HG02970 (cell line): ENCODE data around the gene FHOD3.

Experiments
- ATAC-seq: cut with Tn5 transposase; IDR thresholded peaks from one replicate; pipeline ENCODE4 v1.9.1; 2021; ENCODE audit warnings: mild to moderate bottlenecking, moderate library complexity, moderate number of reproducible peaks; ENCODE audit not compliant: unreplicated experiment, low FRiP score

Gene FHOD3

DNA sequence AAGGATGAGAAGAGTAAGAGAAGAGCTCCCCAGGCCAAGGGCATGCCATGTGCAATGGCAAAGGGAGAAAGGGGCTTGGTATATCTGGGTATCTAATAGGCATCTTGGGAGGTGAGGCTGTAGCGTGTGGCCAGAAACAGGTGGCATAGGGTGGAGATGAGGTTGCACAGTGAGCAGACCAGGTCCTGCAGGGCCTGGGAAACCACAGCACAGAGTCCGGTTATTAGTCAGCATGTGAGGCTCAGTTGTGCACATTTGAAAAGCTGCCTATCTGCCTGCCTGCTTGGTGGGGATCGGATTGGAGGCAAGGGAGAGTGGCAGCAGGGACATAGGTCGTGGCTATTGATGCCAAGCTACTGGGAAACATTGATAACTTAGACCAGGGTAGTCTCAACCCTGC lies 340.7 kb downstream of the FHOD3 start:
- ATAC-seq, result peak; percentile 79

DNA sequence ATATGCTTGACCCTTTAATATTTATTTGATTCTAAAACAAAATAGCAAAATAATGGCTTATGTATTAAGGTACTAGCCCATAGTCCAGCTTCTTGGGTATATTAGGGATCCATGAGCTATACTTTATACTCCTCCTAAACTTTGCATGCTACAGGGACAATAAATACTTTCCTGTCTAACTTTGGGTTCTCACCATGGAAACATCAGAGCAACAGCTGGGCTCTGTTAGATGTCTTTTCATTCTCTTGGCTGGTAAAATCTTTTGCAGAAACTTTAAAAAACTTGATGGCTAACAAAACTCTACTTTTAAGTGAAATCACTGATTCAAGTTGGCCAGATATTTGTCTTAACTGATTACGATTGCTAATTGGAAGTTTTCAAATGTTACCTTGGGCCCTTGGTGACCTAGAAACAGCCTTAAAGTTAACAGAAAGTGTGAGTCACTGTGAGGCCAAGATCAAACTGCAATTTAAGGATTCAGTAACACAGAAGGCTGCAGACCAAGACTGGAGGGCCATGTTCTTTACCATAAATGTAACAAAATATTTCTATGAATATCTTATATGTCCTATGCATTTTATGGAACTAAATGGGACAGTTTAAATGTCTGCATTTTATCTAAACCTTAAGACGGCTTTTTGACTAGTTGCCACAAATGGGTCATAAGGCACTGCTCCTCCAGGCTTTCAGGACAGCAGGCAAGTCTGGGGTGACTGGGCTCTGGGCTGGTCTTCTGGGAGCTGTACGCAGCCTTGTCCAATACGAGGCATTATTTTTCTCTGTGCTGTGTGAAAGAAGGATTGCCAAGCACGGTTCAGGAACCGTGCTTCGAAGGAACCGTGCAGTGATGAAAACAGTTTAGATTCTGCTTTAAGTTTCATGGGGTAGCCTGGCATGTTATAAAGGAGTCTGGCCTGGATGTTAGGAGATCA lies 342.8 kb downstream of the FHOD3 start:
- ATAC-seq, result no peak

DNA sequence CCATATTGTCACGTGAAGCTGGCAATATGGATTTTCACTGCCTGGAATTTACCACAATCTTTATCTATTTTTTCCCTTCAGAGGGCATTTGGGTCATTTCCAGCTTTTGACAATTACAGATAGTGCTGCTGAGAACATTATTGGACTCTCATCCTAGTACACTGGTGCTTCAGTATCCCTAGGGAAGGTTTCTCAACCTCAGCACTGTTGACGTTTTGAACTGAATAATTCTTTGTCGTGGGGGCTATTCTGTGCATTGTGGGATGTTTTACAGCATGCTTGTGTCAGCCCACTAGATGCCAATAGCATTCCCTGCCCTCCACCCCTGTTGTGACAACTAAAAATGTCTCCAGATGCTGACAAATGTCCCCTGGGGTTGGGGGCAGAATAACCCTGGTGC lies 345.5 kb downstream of the FHOD3 start:
- no peak for ATAC-seq

DNA sequence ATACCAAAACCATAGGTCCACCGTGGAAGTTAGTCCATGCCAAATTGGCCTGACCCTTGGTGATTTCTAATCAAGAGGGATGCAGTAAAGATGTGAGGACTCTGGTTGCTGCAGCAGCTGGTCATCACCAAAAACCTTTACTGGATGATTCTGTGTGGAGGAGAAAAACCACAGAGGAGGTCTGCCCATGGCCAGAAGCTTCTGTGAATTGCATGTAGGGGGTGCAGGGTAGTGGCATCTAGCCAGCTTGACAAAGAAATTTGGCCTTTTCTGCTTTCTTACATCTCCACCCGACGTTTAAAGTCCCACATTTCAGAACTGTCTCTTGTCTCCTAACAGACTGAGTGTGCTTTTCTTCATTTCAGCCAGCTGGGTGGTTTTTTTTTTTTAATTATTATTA lies 351.3 kb downstream of the FHOD3 start:
- no peak for ATAC-seq

DNA sequence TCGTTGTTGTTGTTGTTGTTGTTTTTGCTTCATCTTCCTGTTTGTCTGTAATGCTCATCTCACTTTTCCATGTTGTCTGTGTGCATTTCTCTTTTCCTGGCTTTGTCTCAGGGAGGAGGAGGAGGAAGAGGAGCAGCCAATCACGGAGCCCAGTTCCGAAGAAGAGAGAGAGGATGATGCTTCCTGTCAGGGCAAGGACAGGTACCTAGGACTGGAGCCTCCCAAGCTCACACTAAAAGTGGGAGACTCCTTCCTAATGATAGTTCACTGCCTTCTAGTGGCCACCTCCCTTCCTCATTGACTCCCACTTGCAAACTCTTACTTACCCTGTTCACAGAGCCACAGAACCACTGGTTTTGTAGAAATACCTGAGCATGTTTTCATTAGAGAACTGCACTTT lies 351.7 kb downstream of the FHOD3 start:
- no peak for ATAC-seq

DNA sequence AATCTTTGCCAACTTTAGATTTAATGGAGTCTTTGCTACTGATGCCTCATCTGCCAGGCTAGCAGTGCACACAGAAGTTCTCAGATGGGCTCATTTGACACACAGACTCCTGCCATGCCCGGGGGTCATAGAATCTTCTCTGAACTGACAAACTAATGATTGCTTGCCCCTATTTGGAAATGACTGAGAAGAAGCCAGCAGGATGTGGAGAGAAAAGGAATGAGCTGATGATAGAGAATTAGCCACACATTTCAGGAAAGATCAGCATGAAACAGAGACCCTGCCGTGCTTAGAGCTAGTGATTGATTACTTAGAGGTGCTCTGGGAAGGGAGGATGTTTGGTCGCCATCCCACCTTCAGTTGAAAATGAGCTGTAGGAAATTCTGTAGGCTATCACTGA lies 352.8 kb downstream of the FHOD3 start:
- ATAC-seq, result no peak

DNA sequence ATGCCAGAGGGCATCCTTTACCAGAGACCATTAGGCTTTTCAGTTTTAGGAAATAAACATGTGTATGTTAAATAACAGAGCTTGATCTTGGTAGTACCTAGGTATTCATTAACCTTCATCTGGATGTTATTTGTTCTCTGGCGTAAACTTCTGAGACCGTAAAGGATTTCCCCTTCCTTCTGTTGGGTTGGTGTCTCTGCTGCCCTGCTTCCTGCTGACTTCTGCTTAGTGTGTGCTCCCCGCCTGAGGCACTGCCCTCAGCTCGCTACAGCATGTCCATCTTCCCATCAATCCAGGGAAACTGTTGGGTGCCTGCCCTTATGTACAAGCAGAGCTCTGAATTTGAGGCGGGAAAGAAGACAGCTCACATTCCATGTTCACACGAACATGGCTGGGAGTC lies 353.4 kb downstream of the FHOD3 start:
- ATAC-seq, result peak; percentile 59

DNA sequence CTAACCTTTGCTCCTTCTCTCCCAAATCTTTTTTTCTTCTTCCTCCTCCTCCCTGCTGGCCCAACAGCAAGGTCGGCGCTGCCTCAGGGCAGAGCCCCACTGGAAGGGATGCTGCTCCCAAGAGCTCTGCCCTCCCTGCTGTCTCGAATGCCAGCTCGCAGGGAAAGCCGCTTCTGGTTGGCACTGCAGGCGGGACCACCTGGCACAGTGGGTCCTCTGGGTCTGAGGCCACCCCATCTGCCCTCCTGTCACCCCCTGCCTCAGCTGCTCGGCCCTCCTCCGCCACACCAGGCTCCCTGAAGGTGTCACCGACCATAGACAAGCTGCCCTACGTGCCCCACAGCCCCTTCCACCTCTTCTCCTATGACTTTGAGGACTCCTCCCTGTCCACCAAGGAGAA lies 355.0 kb downstream of the FHOD3 start:
- no peak for ATAC-seq

DNA sequence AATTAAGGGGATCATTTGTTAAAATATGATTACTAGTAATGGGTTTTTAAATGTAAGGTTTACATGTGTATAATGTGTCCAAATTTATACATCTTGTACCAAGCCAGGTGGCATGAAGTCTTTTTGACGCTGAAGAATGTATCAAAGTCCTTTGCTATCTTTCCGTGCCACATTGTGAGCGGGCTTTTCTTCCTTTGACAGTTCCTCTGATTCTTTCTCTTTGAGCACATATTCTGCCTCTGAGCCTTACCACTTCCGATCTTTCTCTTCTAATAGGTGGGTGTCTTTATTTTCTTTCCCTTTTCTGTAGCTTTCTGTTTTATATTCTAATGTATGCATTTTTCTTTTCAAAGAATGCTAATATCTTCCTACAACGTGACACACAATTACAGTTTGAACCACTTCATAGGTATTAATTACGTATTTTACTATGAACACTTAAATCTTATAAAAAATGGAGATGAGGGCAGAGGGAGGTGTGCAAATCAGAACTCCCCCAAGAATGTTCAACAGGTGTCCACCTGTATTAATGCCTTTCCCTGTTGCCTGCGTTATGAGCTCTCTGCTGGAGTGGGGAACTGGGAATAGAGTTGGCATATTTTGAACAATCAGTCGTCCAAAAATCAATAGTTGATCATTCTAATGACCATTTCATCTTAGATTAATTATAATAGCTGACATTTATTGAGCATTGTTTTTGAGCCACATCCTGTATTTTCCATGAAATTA lies 355.8 kb downstream of the FHOD3 start:
- ATAC-seq, result no peak

DNA sequence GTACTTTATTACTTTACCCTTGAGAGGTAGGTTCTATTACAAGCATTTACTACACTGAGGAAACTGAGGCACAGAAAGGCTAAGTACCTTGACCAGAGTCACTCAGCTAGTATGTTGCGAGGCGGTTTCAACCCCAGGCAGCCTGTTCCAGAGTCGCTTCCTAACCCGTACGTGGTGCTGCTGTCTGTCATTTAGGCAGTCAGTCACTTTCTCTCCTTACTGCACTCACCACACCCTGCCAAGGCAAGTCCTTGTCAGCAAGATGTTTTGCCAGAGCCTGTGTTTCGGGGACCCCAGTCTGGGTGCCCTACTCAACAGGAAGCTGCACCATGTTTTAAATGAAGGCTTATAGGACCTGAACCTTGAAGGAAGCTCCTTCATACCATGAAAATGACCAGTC lies 356.4 kb downstream of the FHOD3 start:
- no peak for ATAC-seq

DNA sequence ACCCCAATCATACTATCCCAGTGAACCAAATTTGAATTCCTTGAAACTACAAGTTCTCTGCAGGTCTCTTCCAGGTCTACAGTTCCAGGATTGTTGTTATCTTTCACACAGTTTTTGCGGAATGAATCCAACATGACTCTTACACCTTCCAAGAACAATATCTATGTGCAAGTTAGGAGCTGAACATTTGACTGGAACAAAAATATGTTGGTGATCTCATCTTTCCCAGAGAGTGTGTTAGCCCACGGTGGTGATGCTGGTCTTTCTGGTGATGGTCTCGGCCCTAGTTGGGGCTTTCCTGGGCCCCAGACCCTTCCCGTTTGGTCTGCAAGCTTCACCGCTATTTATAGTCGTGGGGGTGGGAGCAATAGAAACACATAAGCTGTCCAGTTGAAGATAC lies 357.6 kb downstream of the FHOD3 start:
- ATAC-seq, result no peak

DNA sequence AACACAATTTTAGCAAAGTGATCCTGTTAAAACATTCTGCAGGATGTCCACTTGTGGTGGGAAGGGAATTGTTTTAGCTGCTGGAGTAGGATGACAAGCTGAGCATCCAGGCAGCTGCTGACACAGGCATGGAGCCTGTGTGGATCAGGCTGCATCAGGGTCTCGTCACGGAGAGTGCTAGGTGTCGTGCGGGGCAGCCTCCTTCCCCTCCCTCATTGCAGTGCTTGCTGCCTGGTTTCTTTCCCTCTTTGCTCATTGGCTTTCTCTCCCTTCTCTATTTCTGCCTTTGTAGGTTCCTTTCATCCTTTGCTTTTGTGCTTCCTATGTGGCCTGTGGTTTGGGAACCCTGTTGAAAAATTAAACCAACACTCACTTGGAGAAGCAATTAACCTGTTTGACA lies 358.4 kb downstream of the FHOD3 start:
- ATAC-seq, result no peak

DNA sequence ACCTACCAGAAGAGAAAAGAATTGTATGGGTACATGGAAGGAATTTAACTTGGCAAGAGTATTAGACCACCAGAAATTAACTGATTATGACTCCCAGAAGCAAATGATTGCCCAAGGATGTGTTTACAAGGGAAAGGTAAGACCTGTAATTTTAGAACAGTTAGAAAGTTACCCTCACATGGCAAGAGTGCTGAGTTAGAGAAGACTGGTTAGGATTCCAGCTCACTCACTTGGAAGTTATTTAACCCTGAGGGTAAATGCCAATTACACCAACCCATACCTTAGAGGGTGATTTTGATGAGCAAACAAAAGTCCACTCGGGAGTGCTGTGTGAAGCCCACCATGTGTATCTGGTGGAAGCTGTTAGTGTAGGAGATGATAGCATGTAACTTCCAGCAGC lies 361.1 kb downstream of the FHOD3 start:
- ATAC-seq, result no peak

DNA sequence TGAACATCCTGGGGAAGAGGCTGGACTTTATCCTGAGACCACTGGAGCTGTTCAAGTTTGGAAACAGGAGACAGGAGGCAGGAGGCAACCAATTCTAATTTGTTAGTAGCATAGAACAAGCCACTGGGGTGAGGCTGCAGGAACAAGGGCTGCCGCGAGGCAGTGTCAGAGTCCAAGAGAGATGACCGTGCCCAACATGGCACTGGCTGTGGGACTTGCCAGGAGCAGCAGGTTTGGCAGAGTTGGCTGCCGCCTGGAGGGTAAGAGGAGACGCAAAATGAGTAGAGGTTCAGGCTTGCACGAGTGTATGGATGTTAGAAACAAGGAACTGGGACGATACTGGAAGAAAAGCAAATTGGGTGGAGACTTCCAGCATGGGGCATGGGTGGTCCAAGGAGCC lies 362.8 kb downstream of the FHOD3 start:
- ATAC-seq, result no peak

DNA sequence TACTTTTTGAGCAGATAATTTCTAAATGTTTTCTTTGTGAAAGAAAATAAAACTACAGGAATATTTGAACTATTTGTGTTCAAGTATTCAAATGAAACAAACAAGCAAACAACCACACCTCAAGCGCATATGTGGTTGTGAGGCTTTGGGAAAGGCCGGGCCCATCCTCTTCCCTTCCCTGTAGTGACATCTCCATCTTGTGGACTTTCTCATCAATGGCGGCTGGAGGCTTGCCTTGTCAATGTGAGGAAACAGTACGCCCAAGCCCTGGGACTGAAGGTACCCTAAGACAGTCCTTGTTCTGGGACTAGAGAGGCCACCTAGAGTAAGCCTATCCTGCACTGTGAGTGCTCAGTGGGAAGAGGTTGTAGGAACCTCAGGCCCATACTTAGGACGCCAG lies 364.5 kb downstream of the FHOD3 start:
- no peak for ATAC-seq

DNA sequence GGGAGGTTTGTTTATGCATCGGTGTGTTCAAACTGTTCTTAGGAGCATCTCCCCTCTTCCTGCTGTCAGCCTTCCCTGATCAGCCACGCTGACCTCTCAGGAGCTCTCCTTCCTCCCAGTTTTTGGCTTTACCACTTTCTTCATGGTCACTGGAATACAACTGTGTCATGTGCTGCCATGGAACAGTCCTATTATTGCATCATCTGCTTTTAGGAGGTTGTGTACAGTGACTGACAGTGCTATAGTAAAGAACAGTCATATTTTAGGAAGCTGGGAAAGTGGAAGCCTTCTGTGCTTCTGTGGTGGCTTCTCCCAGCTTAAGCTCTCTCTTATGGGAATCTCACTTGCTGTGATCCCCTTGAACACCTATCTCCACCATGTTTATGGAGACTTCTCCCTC lies 365.8 kb downstream of the FHOD3 start:
- ATAC-seq, result no peak

DNA sequence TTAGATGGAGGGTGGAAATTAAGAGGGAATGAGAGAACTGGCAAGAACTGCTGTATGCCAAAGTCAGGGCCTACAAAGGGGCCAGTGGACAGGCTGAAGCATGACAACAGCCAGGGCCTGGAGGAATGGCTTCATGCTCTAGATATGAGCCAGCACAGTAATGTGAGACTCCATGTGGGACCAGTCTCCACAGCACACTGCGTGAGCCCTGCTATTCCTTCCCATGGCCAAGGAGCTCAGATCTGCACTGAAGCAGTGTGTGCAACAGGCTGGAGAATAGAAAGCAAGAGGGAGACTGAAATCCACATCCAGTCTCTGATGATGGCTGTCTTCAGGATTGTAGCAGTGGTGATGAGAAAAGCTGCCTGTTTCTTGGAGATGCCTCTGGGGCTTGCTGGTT lies 368.4 kb downstream of the FHOD3 start:
- ATAC-seq, result no peak

DNA sequence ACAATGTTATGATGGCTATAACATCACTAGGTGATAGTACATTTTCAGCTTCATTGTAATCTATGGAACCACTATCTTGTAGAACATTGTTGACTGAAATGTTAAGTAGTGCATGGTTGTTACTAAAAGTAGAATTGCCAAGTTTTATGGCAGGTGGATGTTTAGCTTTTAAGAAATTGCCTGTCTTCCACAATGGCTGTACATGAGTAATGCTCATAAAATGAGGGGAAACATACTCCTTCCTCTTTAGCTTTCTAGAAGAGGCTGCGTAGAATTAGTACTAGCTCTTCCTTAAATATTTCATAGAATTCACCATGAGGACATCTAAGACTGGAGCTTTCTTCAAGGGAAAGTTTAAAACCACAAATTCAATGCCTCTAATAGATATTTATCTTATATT lies 370.3 kb downstream of the FHOD3 start:
- no peak for ATAC-seq

DNA sequence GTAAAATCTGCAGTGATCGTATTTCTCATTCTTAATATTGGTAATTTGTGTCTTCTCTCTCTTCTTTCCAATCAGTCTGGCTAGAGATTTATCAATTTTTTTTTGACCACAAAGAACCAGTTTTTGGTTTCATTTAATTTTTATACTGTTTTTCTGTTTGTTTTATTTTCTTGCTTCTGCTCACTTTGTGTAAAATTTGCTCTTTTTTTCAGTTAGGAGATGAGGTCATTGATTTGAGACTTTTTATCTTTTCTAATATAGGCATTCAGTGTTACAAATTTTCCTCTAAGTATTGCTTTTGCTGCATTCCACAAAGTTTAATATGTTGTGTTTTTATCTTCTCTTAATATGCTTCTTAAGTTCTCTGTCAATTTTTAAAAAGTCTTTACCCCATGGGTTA lies 370.8 kb downstream of the FHOD3 start:
- no peak for ATAC-seq

DNA sequence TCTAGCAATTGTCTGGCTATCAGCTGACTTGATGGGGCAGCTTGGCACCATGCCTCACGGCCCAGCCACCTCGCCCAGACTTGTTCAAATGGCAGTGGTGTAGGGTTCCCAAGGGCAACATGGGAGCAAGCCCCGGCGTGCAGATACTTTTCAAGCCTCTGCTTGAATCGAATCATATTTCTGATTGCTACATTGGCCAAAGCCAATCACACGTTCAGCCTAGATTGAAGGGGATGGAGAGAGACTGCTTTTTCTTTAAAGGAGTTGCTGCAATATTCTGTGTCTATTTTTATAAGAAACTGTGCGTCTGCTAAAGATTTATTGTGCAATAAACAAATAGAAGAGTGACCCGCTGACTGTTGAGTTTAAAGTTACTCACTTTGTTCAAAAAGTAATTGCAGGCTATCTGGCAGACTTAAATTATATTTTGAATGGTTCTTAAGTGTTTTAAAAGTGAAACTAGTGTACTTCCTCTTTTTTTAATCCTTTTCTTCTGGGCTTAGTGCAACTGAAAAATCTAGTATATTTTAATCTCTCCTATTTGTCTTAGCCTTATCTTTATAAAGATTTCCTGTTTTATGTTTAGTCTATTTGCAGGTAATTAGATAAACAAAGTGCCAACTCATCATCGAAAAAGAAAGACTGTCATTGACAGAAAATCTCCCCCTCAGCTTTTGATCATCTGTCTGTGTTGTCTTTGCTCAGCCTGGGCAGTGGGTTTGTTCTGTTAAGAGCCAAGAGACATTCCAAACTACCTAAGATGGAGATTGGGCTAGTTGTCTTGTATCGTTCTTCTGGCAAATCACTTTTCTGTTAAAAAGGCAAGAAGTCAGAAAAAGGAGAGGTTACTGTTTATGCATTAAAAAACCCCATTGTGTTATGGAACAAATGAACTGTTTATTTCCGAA lies 375.2 kb downstream of the FHOD3 start:
- ATAC-seq, result no peak

DNA sequence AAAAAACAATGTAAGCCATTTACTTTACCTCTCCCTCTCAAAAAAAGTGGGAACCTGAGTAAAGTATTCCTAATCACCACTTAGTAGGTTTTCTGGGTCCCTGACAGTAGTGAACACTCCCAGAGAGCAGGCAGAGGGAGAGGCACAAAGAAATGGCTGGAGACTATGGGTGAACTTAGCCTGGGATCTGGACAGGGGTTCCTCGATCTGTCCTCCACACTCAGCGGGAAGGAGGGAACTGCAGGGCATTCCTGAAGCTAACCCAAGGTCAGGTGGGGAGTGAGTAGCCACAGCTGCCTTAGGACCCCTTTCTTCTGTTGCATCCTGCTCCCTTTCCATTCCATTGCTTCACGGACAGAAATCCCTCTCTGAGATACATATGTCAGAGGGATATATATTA lies 375.9 kb downstream of the FHOD3 start:
- no peak for ATAC-seq
